Measurements from ENCODE around the gene ZNF362. TPM values are rescaled to one million over a fixed set of nuclear protein-coding genes. Genes with fewer than 3 reads are reported as not detected.

Gene ZNF362
- 10 to 100 TPM; 34.7 to 39.1 (median 38.3) TPM for total RNA-seq
- total RNA-seq (2013): 14.5 TPM

GRCh38 chr1:33256471-33257206, at the start of gene ZNF362:
TSS of gene ZNF362 (plus strand) at chr1:33256492. CDS start at chr1:33270575, 14,083 bp downstream.
- WGBS (ENCODE audit: insufficient coverage): under 1% methylated on average over 88 of the region's 88 CpGs
- intact Hi-C loops (cut with micrococcal nuclease): no loop called here
- peaks cover 30% of the 10 kb centered on the region for H3K4me1 ChIP-seq (ENCODE audit: control insufficient read depth, insufficient read depth, low read length)
- Mint-ChIP-seq H3K4me3 (peak within 1 kb of the TSS; percentile 98), H3K36me3 (no peaks in the 10 kb centered on the region), H3K27me3 (ENCODE audit: low read depth in 2 of 2) (peaks cover 0 to under 1% of the 10 kb centered on the region in 2 donors), H3K27ac (peak within 1 kb of the TSS; percentile 87 to 96), H3K9me3 (no peaks in the 10 kb centered on the region), H3K4me1 (peaks cover 44 to 45% of the 10 kb centered on the region in 2 donors)
- H3K27me3 ChIP-seq (ENCODE audit: control insufficient read depth, insufficient read depth, low read length): no peaks in the 10 kb centered on the region
- H3K4me3 ChIP-seq (ENCODE audit: low read length): peak within 1 kb of the TSS; percentile 76
- H3K36me3 ChIP-seq (ENCODE audit: control insufficient read depth, insufficient read depth, low read length): no peaks in the 10 kb centered on the region
- H3K9me3 ChIP-seq (ENCODE audit: control insufficient read depth, insufficient read depth, low read length): no peaks in the 10 kb centered on the region
- H3K27ac ChIP-seq (ENCODE audit: low read length): peak within 1 kb of the TSS; percentile 45
- peak; percentile 79 to 82 (median 80) for ATAC-seq
- no peak for TF ChIP-seq CTCF (IDR thresholded peaks at IDR 0.05)
- peak; percentile 64 to 84 for DNase-seq

- ATAC-seq (no peak), DNase-seq (no peak)
- Mint-ChIP-seq H3K36me3 (no peaks in the 10 kb centered on the region), H3K4me1 (no peaks in the 10 kb centered on the region), H3K4me3 (no peak overlapping the region), H3K27ac (no peak overlapping the region), H3K27me3 (ENCODE audit: low read depth in 2 of 2) (peaks cover 39 to 49% of the 10 kb centered on the region in 2 donors), H3K9me3 (no peaks in the 10 kb centered on the region)
- Histone ChIP-seq H3K27me3 (ENCODE audit: control insufficient read depth, insufficient read depth, low read length) (no peaks in the 10 kb centered on the region), H3K4me1 (ENCODE audit: control insufficient read depth, insufficient read depth, low read length) (no peaks in the 10 kb centered on the region), H3K36me3 (ENCODE audit: control insufficient read depth, insufficient read depth, low read length) (no peaks in the 10 kb centered on the region), H3K9me3 (ENCODE audit: control insufficient read depth, insufficient read depth, low read length) (no peaks in the 10 kb centered on the region), H3K4me3 (ENCODE audit: low read length) (no peak overlapping the region), H3K27ac (ENCODE audit: low read length) (no peak overlapping the region)
- WGBS (ENCODE audit: insufficient coverage): 81% methylated on average over 3 of the region's 3 CpGs
- intact Hi-C loops (cut with micrococcal nuclease): no loop called here
- no peak for TF ChIP-seq CTCF (IDR thresholded peaks at IDR 0.05)
Observed at GRCh38 chr1:33211972-33212371, 44.3 kb upstream of the ZNF362 start.

GRCh38 chr1:33219886-33220661, 36.2 kb upstream of the ZNF362 start:
- 89% methylated on average over 7 of the region's 7 CpGs for WGBS (ENCODE audit: insufficient coverage)
- H3K4me3 Mint-ChIP-seq: no peak overlapping the region

More at GRCh38 chr1:33219886-33220661, 36.2 kb upstream of the ZNF362 start:
- no peak for DNase-seq
- no peaks in the 10 kb centered on the region for H3K27me3 ChIP-seq (ENCODE audit: control insufficient read depth, insufficient read depth, low read length)
- ATAC-seq: no peak
- H3K36me3 Mint-ChIP-seq: peaks cover 10% of the 10 kb centered on the region
- no peak for TF ChIP-seq CTCF (IDR thresholded peaks at IDR 0.05)
- no peaks in the 10 kb centered on the region for H3K9me3 ChIP-seq (ENCODE audit: control insufficient read depth, insufficient read depth, low read length)
- peaks cover 4 to 10% of the 10 kb centered on the region in 2 donors for H3K4me1 Mint-ChIP-seq
- H3K27ac Mint-ChIP-seq: no peak overlapping the region
- intact Hi-C loops (cut with micrococcal nuclease): no loop called here
- H3K4me1 ChIP-seq (ENCODE audit: control insufficient read depth, insufficient read depth, low read length): peaks cover 6% of the 10 kb centered on the region
- H3K27ac ChIP-seq (ENCODE audit: low read length): no peak overlapping the region
- H3K36me3 ChIP-seq (ENCODE audit: control insufficient read depth, insufficient read depth, low read length): no peaks in the 10 kb centered on the region
- no peak overlapping the region for H3K4me3 ChIP-seq (ENCODE audit: low read length)
- H3K27me3 Mint-ChIP-seq (ENCODE audit: low read depth in 2 of 2): peaks cover 10 to 13% of the 10 kb centered on the region in 2 donors
- peaks cover 2 to 12% of the 10 kb centered on the region in 2 donors for H3K9me3 Mint-ChIP-seq
